Measurements from ENCODE around the gene S100B. TPM values are rescaled to one million over a fixed set of nuclear protein-coding genes. Genes with fewer than 3 reads are reported as not detected.

S100B gene
- total and polyA plus RNA-seq, 9 of the 15 experiments (the other 6 are each of a cell fraction or from before 2014, with no cell fraction given), result not detected

- peak; percentile 36; the same call in 1 of the 2 replicates for TF ChIP-seq JUN (IDR thresholded peaks at IDR 0.05; ENCODE audit: borderline replicate concordance, low read depth, low read length)
- peak; percentile 80; the same call in 1 of the 2 replicates for TF ChIP-seq JUN (CRISPR knock-in tag; IDR thresholded peaks at IDR 0.05; ENCODE audit: borderline replicate concordance)
- no peak for TF ChIP-seq ZNF318 (IDR thresholded peaks at IDR 0.05; ENCODE audit: borderline replicate concordance in 1 of 2, low read depth in 1 of 2)
- TF ChIP-seq ZNF589 (CRISPR knock-in tag; IDR thresholded peaks at IDR 0.05; ENCODE audit: low read depth), result no peak; the same call in 1 of the 2 replicates
- TF ChIP-seq ZC3H11A (IDR thresholded peaks at IDR 0.05; ENCODE audit: low read depth, low read length), result no peak
- no peak for TF ChIP-seq STAT5A (IDR thresholded peaks at IDR 0.05; ENCODE audit: borderline replicate concordance, low read length)
- no peak for TF ChIP-seq MIER1 (IDR thresholded peaks at IDR 0.05; ENCODE audit: low read depth)
- TF ChIP-seq MXD1 (CRISPR knock-in tag; IDR thresholded peaks at IDR 0.05; ENCODE audit: borderline replicate concordance, poor library complexity, severe bottlenecking), result no peak
- TF ChIP-seq E2F8 (IDR thresholded peaks at IDR 0.05; ENCODE audit: low read depth, partially characterized antibody), result peak; percentile 63
- TF ChIP-seq TAF9B (IDR thresholded peaks at IDR 0.05; ENCODE audit: partially characterized antibody), result peak; percentile 70
- no peak for TF ChIP-seq ZNF717 (CRISPR knock-in tag; IDR thresholded peaks at IDR 0.05)
- no peak for TF ChIP-seq ZNF449 (CRISPR knock-in tag; IDR thresholded peaks at IDR 0.05)
- TF ChIP-seq DIDO1 (tag; IDR thresholded peaks at IDR 0.05; ENCODE audit: low read depth), result no peak
Measured at GRCh38 chr21:46635324-46636180, 30.7 kb upstream of the S100B start, which contains the start of gene PRMT2 (continued).

Data from K562 (cell line).